ENCODE measurements around the gene CCN5.

DNA sequence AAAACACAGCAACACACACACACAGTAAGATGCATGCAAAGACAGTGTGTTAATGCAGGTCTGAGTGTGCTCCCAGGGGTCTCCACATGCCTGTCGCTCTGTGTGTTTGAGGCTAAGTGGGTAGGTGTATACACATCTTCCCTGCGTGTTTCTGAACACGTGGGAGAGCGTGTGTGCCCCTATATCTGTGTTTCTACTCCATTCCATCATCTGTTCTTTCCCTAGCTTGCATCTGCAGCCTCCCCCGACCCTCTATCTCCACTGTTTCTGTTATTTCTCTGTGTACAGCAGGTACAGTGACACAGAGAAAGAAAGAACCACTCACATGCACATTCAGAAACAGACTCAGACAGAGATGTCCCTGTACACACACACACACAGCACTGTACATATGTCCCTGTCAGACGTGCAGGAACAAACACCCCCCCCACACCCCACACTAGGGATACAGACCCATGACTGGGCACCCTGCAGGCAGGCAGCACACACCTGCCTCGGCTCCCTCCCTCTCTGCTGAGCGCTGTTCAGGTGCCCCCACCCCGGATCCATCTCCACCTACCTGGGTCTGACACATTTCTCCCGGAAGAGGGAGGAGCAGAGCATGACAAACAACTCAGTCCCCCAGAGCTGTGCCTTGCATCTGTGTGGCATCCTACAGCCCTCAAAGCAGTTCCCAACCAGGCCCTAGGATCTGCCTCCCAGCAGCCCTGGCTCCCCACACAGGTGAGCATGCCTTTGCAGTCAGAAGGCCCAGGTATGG, 58.1 kb downstream of the CCN5 start:
- TF ChIP-seq, protein P1, sequence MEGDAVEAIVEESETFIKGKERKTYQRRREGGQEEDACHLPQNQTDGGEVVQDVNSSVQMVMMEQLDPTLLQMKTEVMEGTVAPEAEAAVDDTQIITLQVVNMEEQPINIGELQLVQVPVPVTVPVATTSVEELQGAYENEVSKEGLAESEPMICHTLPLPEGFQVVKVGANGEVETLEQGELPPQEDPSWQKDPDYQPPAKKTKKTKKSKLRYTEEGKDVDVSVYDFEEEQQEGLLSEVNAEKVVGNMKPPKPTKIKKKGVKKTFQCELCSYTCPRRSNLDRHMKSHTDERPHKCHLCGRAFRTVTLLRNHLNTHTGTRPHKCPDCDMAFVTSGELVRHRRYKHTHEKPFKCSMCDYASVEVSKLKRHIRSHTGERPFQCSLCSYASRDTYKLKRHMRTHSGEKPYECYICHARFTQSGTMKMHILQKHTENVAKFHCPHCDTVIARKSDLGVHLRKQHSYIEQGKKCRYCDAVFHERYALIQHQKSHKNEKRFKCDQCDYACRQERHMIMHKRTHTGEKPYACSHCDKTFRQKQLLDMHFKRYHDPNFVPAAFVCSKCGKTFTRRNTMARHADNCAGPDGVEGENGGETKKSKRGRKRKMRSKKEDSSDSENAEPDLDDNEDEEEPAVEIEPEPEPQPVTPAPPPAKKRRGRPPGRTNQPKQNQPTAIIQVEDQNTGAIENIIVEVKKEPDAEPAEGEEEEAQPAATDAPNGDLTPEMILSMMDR (IDR thresholded peaks at IDR 0.05): no peak
- TF ChIP-seq POLR2A (IDR thresholded peaks at IDR 0.05): no peak
- no peak for TF ChIP-seq EP300 (IDR thresholded peaks at IDR 0.05)

Data from ovary (tissue), 3 donors.